Activated B cell treated with CpG ODN at 0.5 μM for 24 hours (primary cell): Measurements from ENCODE around the gene HRNR. TPM values are rescaled to one million over a fixed set of nuclear protein-coding genes. Genes with fewer than 3 reads are reported as not detected.

ENCODE experiments used
- ATAC-seq: fragments of 200-7000 bp; cut with Tn5 transposase; one replicate; pipeline ENCODE4 v1.10.0; 2021; ENCODE audit warnings: low read depth, mild to moderate bottlenecking, moderate library complexity
- CTCF ChIA-PET: fragments of 350-600 bp; sonication (Branson Sonifier 250); formaldehyde crosslinking; loops from one replicate; lab custom pipeline; 2021; ENCODE audit warnings: antibody characterized with exemption; lab: Charles Lee
- POLR2A ChIA-PET: fragments of 350-600 bp; sonication (Branson Sonifier 250); formaldehyde crosslinking; loops from one replicate; lab custom pipeline; 2021; ENCODE audit warnings: antibody characterized with exemption; lab: Charles Lee
- DNase-seq: peaks from one replicate; pipeline ENCODE4 v3.0.0; 2022
- H3K27ac Mint-ChIP-seq: one replicate; pipeline ENCODE4 v1.8.0; 2020; ENCODE audit warnings: mixed read lengths
- H3K27me3 Mint-ChIP-seq: one replicate; pipeline ENCODE4 v1.8.0; 2021; ENCODE audit warnings: mixed read lengths
- H3K36me3 Mint-ChIP-seq: one replicate; pipeline ENCODE4 v1.8.0; 2021; ENCODE audit warnings: low read depth, mixed read lengths
- H3K4me1 Mint-ChIP-seq: one replicate; pipeline ENCODE4 v1.8.0; 2021; ENCODE audit warnings: mixed read lengths
- H3K4me3 Mint-ChIP-seq: one replicate; pipeline ENCODE4 v1.8.0; 2020; ENCODE audit warnings: mild to moderate bottlenecking, mixed read lengths
- H3K9me3 Mint-ChIP-seq: one replicate; pipeline ENCODE4 v1.8.0; 2020; ENCODE audit warnings: mixed read lengths
- CTCF ChIP-seq: fragments of 200-600 bp; IDR thresholded peaks from one replicate; pipeline ENCODE4 v1.8.0; 2022; ENCODE audit warnings: antibody characterized with exemption, mild to moderate bottlenecking
- intact Hi-C: fragments of 100-400 bp; cut with micrococcal nuclease; formaldehyde crosslinking; loops from one replicate; pipeline ENCODE4 v1.15.1; 2024
- total RNA-seq: library from RNA; stranded (reverse); gene quantifications from 2 replicates; pipeline ENCODE4 v1.2.3, GENCODE V29; 2022

Gene HRNR
- total RNA-seq, 1 donor from 2014 or later, result not detected

GRCh38 chr1:152162792-152163463 lies 61.1 kb downstream of the HRNR start:
- POLR2A ChIA-PET, result no interaction called here

More at GRCh38 chr1:152162792-152163463, 61.1 kb downstream of the HRNR start:
- Mint-ChIP-seq H3K27me3 (peaks cover 27% of the 10 kb centered on the region), H3K4me1 (peaks cover 23% of the 10 kb centered on the region), H3K36me3 (no peaks in the 10 kb centered on the region), H3K4me3 (no peak overlapping the region), H3K27ac (no peak overlapping the region), H3K9me3 (no peaks in the 10 kb centered on the region)
- intact Hi-C loops, result no loop called here
- no peak for ATAC-seq
- no peak for DNase-seq
- CTCF ChIA-PET, result interaction anchor here (0.8 to 1.7 kb wide), 2 partner anchors 18 to 295 kb away, joined by 3 to 4 read pairs; no protein-coding TSS in a partner anchor
- TF ChIP-seq CTCF, result no peak

Other genes starting within 250 kb of the HRNR start
- gene S100A10, start 230.3 kb downstream of the HRNR start, total RNA-seq, result 62.7 and 63.6 TPM in 2 replicates
- 65.6 and 71.2 TPM in 2 replicates for gene S100A11, start 187.2 kb downstream of the HRNR start, total RNA-seq
- gene TCHHL1, start 135.1 kb downstream of the HRNR start, total RNA-seq, result not detected in 2 replicates
- gene TCHH, start 108.7 kb downstream of the HRNR start, total RNA-seq, result not detected in 2 replicates
- gene RPTN, start 65.0 kb downstream of the HRNR start, total RNA-seq, result not detected in 2 replicates
- gene FLG, start 101.0 kb upstream of the HRNR start, total RNA-seq, result not detected in 2 replicates
- not detected in 2 replicates for gene FLG2, start 135.8 kb upstream of the HRNR start, total RNA-seq
- gene CRNN, start 190.1 kb upstream of the HRNR start, total RNA-seq, result not detected in 2 replicates